SH-SY5Y (cell line): ENCODE measurements around the gene RIMS3.

Source experiments
- GATA2 ChIP-seq: IDR thresholded peaks from 2 replicates; pipeline ENCODE4 v1.6.1; 2011; ENCODE audit warnings: mild to moderate bottlenecking, low read depth, low read length
- GATA3 ChIP-seq: IDR thresholded peaks from 2 replicates; pipeline ENCODE4 v1.6.1; 2011; ENCODE audit warnings: low read depth, mild to moderate bottlenecking, low read length, moderate library complexity

Gene RIMS3

DNA sequence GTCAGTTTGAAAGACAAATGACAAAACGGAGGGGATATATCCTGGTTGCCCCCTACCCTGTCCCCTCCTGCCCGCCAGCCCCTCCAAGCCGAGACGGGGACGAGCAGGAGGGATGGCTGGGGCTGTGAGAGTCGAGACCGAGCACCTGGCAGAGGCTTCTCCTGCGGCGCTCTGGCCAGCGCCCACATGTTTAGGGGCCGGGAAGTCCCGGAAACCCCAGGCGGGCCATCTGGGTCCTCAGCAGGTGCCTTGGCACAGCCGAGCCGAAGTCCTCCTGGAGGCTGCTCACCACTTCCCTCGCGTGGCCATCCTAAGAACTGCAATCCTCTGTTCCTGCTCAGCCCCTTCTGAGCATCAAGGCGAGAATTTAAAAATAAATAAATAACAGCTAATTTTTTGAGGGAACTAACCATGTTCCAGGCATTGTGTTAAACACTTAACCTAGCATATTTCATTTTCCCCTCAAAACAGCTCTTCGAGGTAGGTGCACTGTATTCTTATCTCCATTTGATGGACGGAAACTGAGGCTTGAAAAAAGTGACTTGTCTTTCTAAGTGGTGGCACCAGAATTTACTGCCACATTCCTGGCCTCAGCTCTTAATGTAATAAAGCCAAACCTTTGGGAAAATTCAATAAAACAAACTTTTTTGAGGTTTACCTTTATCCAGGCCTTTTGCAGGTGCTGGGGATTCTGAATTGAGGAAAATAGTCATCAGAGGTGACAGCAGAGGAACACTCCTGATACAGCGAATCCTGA is 3.5 kb upstream of the RIMS3 start:
- TF ChIP-seq GATA2 (no peak), GATA3 (no peak)

DNA sequence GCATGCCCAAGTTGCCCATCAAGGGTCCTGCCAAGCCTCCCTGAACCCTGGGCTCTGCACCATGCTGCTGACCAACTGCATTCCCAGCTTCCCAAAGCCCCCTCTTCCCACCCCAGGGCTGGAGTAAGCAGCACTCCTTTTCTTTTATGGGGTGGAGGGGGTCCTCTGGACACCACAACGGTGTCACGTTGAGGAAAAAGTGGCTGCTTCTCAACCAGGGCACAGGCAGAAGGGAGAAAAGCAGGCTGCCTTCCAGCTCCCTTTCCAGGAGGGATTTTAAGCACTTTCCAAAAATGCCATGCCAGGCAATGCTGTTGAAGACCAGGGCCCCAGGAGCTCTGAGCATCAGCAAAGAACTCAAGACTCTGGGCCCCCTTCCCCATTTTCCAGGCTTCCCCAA is 691 bp downstream of the RIMS3 start:
- TF ChIP-seq GATA2, result no peak
- TF ChIP-seq GATA3, result no peak

GRCh38 chr1:40664167-40664537 is 1.3 kb downstream of the RIMS3 start:
- TF ChIP-seq GATA3 (no peak), GATA2 (no peak)

DNA sequence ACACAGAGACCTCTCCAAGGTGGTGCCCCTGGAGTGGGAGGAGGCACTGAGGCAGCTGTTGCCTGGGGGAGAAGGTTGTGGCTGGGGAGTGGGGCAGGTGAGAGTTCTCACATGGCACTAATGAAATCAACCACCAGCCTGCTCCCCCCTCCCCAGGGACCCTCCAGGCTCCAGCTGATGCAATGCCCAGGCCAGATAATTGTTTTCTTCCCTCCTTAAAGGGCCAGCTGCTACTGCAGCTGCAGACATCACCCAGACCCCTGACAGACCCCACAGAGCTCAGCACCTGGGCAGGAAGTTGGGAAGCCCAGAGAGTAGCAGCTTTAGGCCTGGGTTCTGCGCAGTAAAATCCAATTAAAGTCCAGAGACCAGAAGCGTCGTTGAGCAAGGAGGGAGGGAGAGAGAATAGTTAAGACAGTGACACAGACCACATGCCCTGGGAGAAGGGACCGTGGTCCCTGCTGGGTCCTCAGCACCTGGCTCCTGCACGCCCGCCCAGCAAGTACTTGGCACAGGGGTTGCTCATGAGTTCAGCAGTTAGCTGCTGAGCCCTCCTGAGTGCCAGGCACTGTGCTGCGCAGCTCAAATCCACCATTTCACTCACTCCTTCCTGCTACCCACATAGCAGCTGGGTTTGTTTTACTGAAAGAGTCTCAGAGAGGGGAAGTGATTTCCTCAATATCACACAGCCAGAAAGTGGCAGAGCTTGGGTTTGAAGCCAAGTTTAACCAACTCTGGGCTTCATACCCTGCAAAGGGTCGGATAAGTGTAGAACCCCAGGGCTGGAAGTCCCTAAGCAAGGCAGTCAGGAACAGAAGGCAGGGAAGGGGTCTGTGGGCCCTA is 1.9 kb downstream of the RIMS3 start:
- TF ChIP-seq GATA3 (no peak), GATA2 (no peak; the same call in 1 of the 2 replicates)

GRCh38 chr1:40662864-40663263 is 2.6 kb downstream of the RIMS3 start:
- TF ChIP-seq GATA2, result no peak
- no peak for TF ChIP-seq GATA3

DNA sequence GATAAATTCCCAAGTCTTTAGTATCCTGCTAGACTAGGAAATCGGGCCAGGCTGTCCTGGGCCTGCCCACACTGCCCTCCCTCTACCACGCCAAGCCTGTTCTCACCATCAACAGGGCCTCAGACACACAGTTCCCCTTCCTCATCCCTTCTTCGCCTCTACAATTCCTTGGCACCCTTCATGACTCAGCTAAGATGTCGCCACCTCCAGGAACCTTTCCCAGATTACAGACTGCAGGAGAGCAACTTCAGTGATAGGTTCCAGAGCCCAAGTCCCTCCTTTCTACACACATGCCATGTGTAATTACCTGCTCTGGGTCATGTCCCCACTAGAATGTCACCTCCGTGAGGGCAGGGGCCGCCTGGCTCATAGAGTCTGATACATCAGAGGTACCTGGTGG is 3.3 kb downstream of the RIMS3 start:
- TF ChIP-seq GATA2, result no peak
- TF ChIP-seq GATA3, result no peak

DNA sequence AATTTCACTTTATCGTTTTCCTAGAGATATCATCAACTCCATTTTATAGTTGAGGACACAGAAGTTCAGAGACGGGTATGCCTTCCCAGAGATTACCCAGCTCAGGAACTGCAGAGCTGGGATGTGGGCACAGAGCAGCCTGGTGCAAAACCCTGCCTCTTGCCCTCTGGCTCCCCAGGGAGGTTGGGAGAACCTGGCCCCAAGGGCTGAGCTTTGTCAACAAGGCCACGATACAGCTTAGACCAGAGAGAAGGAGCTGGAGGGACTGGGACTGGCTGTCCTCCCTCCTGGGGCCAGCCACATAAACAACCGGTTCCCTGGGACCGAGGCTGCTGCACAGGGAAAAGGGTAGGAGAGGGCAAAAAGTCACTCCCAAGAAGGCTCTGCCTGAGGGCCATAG is 3.8 kb downstream of the RIMS3 start:
- TF ChIP-seq GATA3 (no peak), GATA2 (no peak)

DNA sequence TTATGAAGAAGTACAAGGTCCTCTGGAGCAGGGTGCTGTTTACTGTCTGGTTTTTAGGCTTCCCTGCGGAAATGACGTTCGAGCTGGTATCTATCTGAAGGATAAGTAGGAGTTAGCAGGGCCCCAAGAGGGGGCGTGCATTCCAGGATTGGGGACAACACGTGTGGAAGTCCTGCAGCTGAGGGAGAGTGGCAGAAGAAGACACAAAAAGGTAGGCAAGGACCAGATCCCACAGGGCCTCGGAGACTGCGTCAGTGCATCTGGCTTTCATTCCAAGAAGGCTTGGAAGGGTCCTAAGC is 5.9 kb downstream of the RIMS3 start:
- TF ChIP-seq GATA2 (no peak), GATA3 (no peak)

- TF ChIP-seq GATA2 (no peak), GATA3 (no peak)
Observed at GRCh38 chr1:40658751-40659648, 6.5 kb downstream of the RIMS3 start.

DNA sequence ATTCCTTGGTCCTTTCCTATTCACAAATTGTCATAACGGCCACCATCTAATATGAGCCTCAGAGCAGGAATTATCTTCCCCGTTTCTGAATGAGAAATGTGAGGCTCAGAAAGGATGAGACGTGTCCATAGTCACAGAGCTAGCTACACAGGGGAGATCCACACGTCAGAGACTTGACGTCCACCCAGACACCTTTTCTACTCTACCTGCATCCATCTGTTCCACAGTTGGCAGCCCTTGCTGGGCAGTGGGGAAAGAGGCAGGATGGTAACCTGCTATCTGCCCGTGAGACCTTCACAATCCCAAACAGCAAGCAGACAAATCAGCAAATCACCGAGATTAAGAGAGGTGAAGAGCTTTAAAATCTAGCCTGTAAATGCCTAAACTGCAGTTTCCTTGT is 8.4 kb downstream of the RIMS3 start:
- TF ChIP-seq GATA3 (no peak), GATA2 (no peak)

- TF ChIP-seq GATA2, result no peak
- TF ChIP-seq GATA3, result no peak
Observed at GRCh38 chr1:40653851-40654537, 11.5 kb downstream of the RIMS3 start.

GRCh38 chr1:40652979-40653378 is 12.5 kb downstream of the RIMS3 start:
- TF ChIP-seq GATA3, result no peak
- TF ChIP-seq GATA2, result no peak

DNA sequence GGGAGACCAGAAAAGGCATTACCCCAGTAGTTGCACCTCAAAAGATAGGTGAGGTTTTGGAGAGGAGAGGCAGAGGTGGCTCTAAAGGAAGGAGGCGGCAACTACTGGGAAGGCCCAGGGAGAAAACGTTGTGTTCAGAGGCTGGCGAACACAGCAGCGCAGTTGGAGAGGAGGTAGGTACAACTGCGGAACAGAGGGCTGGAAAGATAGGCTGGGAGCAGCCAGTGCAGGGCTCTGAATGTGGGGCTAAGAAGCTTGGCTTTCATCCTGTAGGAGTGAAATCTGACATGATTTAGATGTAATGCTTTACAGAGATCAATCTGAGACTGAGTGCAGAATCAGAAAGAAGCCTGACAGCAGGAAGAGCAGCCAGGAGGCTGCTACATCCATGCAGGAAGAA is 13.0 kb downstream of the RIMS3 start:
- TF ChIP-seq GATA3 (no peak), GATA2 (no peak)

DNA sequence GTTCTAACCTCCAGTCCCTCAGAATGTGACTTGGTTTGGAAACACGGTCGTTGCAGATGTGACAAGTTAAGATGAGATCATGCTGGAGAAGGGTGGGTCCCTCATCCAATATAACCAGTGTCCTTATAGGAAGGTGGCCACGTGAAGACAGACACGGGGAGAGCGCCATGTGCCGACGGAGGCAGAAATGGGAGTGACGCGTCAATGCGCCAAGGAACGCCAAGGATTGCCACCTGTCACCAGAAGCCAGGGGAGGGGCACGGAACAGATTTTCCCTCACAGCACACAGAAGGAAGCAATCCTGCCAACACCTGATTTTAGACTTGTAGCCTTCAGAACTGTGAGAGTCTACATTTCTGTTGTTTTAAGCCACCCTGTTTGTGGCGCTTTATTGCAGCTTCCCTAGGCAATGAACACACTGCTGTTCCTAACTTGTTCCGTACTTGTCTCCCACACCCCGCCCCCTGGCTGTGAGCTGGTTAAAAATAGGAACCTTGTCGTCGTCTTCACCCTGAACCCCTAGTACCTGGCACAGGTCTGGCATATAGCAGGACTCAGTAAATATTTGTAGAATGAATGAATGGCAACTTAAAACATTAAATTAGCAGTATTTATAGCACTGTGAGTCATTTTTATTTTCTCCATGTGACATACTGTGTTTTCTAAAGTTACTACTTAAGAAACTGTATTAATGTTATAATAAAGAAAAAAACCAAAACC is 14.2 kb downstream of the RIMS3 start:
- TF ChIP-seq GATA2, result no peak
- no peak for TF ChIP-seq GATA3
